DOHH2 (cell line): ENCODE data around the gene RBMX2.

Source experiments
- CTCF ChIP-seq: fragments of 200-600 bp; sonication (generic); IDR thresholded peaks from one replicate; pipeline ENCODE4 v1.5.1; 2014; ENCODE audit warnings: antibody characterized with exemption, mild to moderate bottlenecking, low read depth, low read length; ENCODE audit not compliant: poor library complexity, severe bottlenecking
- EZH2phosphoT487 ChIP-seq: fragments of 200-600 bp; sonication (generic); IDR thresholded peaks from 2 replicates; pipeline ENCODE4 v1.6.1; 2017; ENCODE audit warnings: borderline replicate concordance, mild to moderate bottlenecking, antibody characterized with exemption, low read length, moderate library complexity, mixed read lengths

- no peak for TF ChIP-seq CTCF
- no peak for TF ChIP-seq EZH2phosphoT487
These were observed 13.4 kb downstream of the RBMX2 start for GRCh38 chrX:130415201-130415600.
